Vagina (tissue), 2 donors: ENCODE measurements around the gene RHOV.

ENCODE experiments used
- CTCF ChIP-seq, 3 experiments: fragments of 450-650 bp in 2 of 3; fragments of 200-600 bp in 1 of 3; sonication (generic) in 1 of 3; IDR thresholded peaks; one replicate each; pipeline ENCODE4 v1.5.1; 2017 to 2019; ENCODE audit warnings: antibody characterized with exemption in 3 of 3, mild to moderate bottlenecking in 2 of 3, moderate library complexity in 2 of 3
- POLR2A ChIP-seq, 2 donors: fragments of 450-650 bp; IDR thresholded peaks; one replicate each; pipeline ENCODE4 v1.6.1; 2017; ENCODE audit warnings: antibody characterized with exemption in 2 of 2, mild to moderate bottlenecking in 2 of 2, moderate library complexity in 2 of 2
- POLR2AphosphoS5 ChIP-seq, 2 donors: sonication (generic); formaldehyde crosslinking; IDR thresholded peaks; one replicate each; pipeline ENCODE4 v1.9.0; 2017; ENCODE audit warnings: antibody characterized with exemption in 2 of 2, mild to moderate bottlenecking in 2 of 2, low read depth in 1 of 2; ENCODE audit not compliant: insufficient read depth in 1 of 2

GRCh38 chr15:40923551-40923950, 49.5 kb upstream of the RHOV start:
- TF ChIP-seq CTCF (IDR thresholded peaks at IDR 0.05) = no peak
- no peak for TF ChIP-seq POLR2A (IDR thresholded peaks at IDR 0.05)
- TF ChIP-seq POLR2AphosphoS5 (IDR thresholded peaks at IDR 0.05; ENCODE audit: insufficient read depth in 1 of 2, low read depth in 1 of 2) = no peak
